A549 (cell line): ENCODE results near the gene TBC1D16. TPM values are rescaled to one million over a fixed set of nuclear protein-coding genes. Genes with fewer than 3 reads are reported as not detected.

Source experiments
- ATAC-seq, 2 experiments: fragments of 200-7000 bp in 1 of 2; fragments of >200 bp in 1 of 2; cut with Nextera tagmentation in 1 of 2; cut with Tn5 transposase in 1 of 2; 3 replicates each; pipeline versions ENCODE4 v1.8.0 to v1.9.1; 2018 to 2020; ENCODE audit warnings: mild to moderate bottlenecking in 1 of 2, moderate library complexity in 1 of 2
- CTCF ChIA-PET: fragments of 300-600 bp; sonication (Branson Sonifier 250); formaldehyde crosslinking; extraction: SDS; loops from one replicate; lab custom pipeline; 2021; ENCODE audit warnings: antibody characterized with exemption, inconsistent platforms; lab: Yijun Ruan, JAX
- POLR2A ChIA-PET: fragments of 350-600 bp; formaldehyde crosslinking; extraction: SDS; loops from one replicate; lab custom pipeline; 2021; ENCODE audit warnings: antibody characterized with exemption, inconsistent platforms; lab: Yijun Ruan, JAX
- DNase-seq, 2 experiments: peaks; one replicate each; pipeline versions ENCODE4 v3.0.0 to v3.0.0-alpha.2; 2011 to 2016; ENCODE audit warnings: low read depth in 1 of 2, low spot score in 1 of 2
- FAIRE-seq: peaks from 2 replicates; lab custom pipeline; 2011; peaks lifted over from hg19 to GRCh38; lab: Jason Lieb, UNC
- H3K27ac ChIP-seq, 2 experiments: fragments of >200 bp; sonication (Bioruptor Twin); formaldehyde crosslinking; 3 replicates each; pipeline ENCODE4 v1.5.1; 2016 to 2017
- H3K4me1 ChIP-seq: fragments of >200 bp; sonication (Bioruptor Twin); formaldehyde crosslinking; 3 replicates; pipeline ENCODE4 v1.6.1; 2016
- H3K4me2 ChIP-seq: fragments of >200 bp; sonication (Bioruptor Twin); formaldehyde crosslinking; 3 replicates; pipeline ENCODE4 v1.6.1; 2016
- H3K4me3 ChIP-seq: fragments of >200 bp; sonication (Bioruptor Twin); formaldehyde crosslinking; 3 replicates; pipeline ENCODE4 v1.5.1; 2016
- H3K9me3 ChIP-seq: fragments of >200 bp; sonication (Bioruptor Twin); formaldehyde crosslinking; 3 replicates; pipeline ENCODE4 v1.6.1; 2016
- BHLHE40 ChIP-seq: IDR thresholded peaks from 2 replicates; pipeline ENCODE4 v1.6.1; 2012; ENCODE audit warnings: low read depth, low read length, inconsistent platforms
- CBX8 ChIP-seq: fragments of 200-600 bp; sonication (generic); IDR thresholded peaks from 2 replicates; pipeline ENCODE4 v1.6.1; 2016
- CEBPB ChIP-seq, 2 experiments: fragments of >200 bp in 1 of 2; sonication (Bioruptor Twin) in 1 of 2; formaldehyde crosslinking in 1 of 2; IDR thresholded peaks; 2 replicates each; pipeline ENCODE4 v1.6.1; 2012 to 2016
- CHD4 ChIP-seq: fragments of 200-600 bp; sonication (generic); IDR thresholded peaks from 2 replicates; pipeline ENCODE4 v1.6.1; 2016; ENCODE audit warnings: antibody characterized with exemption, mild to moderate bottlenecking, borderline replicate concordance
- CTCF ChIP-seq: fragments of >200 bp; sonication (Bioruptor Twin); formaldehyde crosslinking; IDR thresholded peaks from 3 replicates; pipeline ENCODE4 v1.5.1; 2016
- ELK1 ChIP-seq: fragments of 150-350 bp; IDR thresholded peaks from 2 replicates; pipeline ENCODE4 v1.6.1; 2014; ENCODE audit warnings: low read depth, mild to moderate bottlenecking, low read length
- FOSB ChIP-seq: fragments of 250-450 bp; sonication (Bioruptor Pico); IDR thresholded peaks from 2 replicates; pipeline ENCODE4 v1.5.0; 2020; ENCODE audit warnings: mild to moderate bottlenecking, moderate library complexity
- FOSL2 ChIP-seq, 2 experiments: fragments of 450-650 bp in 1 of 2; fragments of >200 bp in 1 of 2; sonication (Bioruptor Twin) in 1 of 2; formaldehyde crosslinking; IDR thresholded peaks; 2 replicates each; pipeline versions ENCODE4 v1.5.0 to v1.6.1; 2016 to 2020; ENCODE audit warnings: mild to moderate bottlenecking in 1 of 2, moderate library complexity in 1 of 2
- FOXS1 ChIP-seq: fragments of 250-450 bp; sonication (Bioruptor Pico); IDR thresholded peaks from 2 replicates; pipeline ENCODE4 v1.5.0; 2020; ENCODE audit warnings: mild to moderate bottlenecking, moderate library complexity
- GATA3 ChIP-seq: IDR thresholded peaks from 2 replicates; pipeline ENCODE4 v1.6.1; 2012; ENCODE audit warnings: borderline replicate concordance
- HES2 ChIP-seq: fragments of >200 bp; sonication (Bioruptor Twin); formaldehyde crosslinking; IDR thresholded peaks from 2 replicates; pipeline ENCODE4 v1.6.1; 2016
- HEYL ChIP-seq: fragments of 250-450 bp; sonication (Bioruptor Pico); IDR thresholded peaks from 2 replicates; pipeline ENCODE4 v1.8.0; 2021; ENCODE audit warnings: mild to moderate bottlenecking, moderate library complexity
- HOXA7 ChIP-seq: fragments of 250-450 bp; sonication (Bioruptor Pico); IDR thresholded peaks from 2 replicates; pipeline ENCODE4 v1.5.0; 2020; ENCODE audit warnings: mild to moderate bottlenecking, moderate library complexity
- MAFK ChIP-seq: fragments of 450-650 bp; IDR thresholded peaks from 2 replicates; pipeline ENCODE4 v1.6.1; 2014; ENCODE audit not compliant: partially characterized antibody
- MAX ChIP-seq: IDR thresholded peaks from 2 replicates; pipeline ENCODE4 v1.6.1; 2012
- NPAS2 ChIP-seq: fragments of 250-450 bp; sonication (Bioruptor Pico); IDR thresholded peaks from 2 replicates; pipeline ENCODE4 v1.8.0; 2022; ENCODE audit warnings: mild to moderate bottlenecking, moderate library complexity, borderline replicate concordance
- PHF8 ChIP-seq: fragments of 200-600 bp; sonication (generic); IDR thresholded peaks from 2 replicates; pipeline ENCODE4 v1.6.1; 2016; ENCODE audit warnings: low read depth, mild to moderate bottlenecking, antibody characterized with exemption, moderate library complexity, borderline replicate concordance
- RNF2 ChIP-seq: fragments of 200-600 bp; sonication (generic); IDR thresholded peaks from 2 replicates; pipeline ENCODE4 v1.6.1; 2016; ENCODE audit warnings: low read depth, mild to moderate bottlenecking, antibody characterized with exemption, moderate library complexity, borderline replicate concordance
- TFCP2L1 ChIP-seq: fragments of 250-450 bp; sonication (Bioruptor Pico); IDR thresholded peaks from 2 replicates; pipeline ENCODE4 v1.5.0; 2021; ENCODE audit warnings: mild to moderate bottlenecking
- USF2 ChIP-seq: fragments of 450-650 bp; IDR thresholded peaks from 2 replicates; pipeline ENCODE4 v1.6.1; 2014; ENCODE audit warnings: antibody characterized with exemption
- ZFP36 ChIP-seq: fragments of 450-650 bp; IDR thresholded peaks from 2 replicates; pipeline ENCODE4 v1.6.1; 2014; ENCODE audit warnings: borderline replicate concordance; ENCODE audit not compliant: partially characterized antibody
- ZSCAN20 ChIP-seq: fragments of 250-450 bp; sonication (Bioruptor Pico); IDR thresholded peaks from 2 replicates; pipeline ENCODE4 v1.8.0; 2022; ENCODE audit warnings: mild to moderate bottlenecking, moderate library complexity
- WGBS: methylation state at CpG from one replicate; pipeline ENCODE4 v1.1.6; 2017; ENCODE audit errors: missing lambda C conversion rate; 5-methylcytosine and 5-hydroxymethylcytosine counted together
- polyA plus RNA-seq, 4 experiments: library from polyadenylated mRNA; depleted of rRNA in 3 of 4; stranded (reverse); fragments of >200 nt; fragmentation: RNase III in 1 of 4; extraction: RNeasy Plus Mini Kit Qiagen cat#74134 plus additional on column Dnase treatment in 1 of 4; gene quantifications; 2 replicates in 3 of 4; 3 replicates in 1 of 4; pipeline ENCODE4 v1.2.3, GENCODE V29; 2011 to 2017

The TBC1D16 gene
- polyA plus RNA-seq, 2 of the 4 experiments (the other 2 are of a cell fraction) = 8.9 to 12.5 TPM

- ATAC-seq (no peak), FAIRE-seq (no peak), DNase-seq (no peak)
- Histone ChIP-seq H3K4me1 (no peaks in the 10 kb centered on the region), H3K4me2 (no peak overlapping the region), H3K9me3 (no peaks in the 10 kb centered on the region), H3K27ac (no peak overlapping the region), H3K4me3 (no peak overlapping the region)
- CTCF ChIA-PET = interaction anchor here (0.6 to 1.3 kb wide), 4 partner anchors 16 to 83 kb away, joined by 3 read pairs; no protein-coding TSS in a partner anchor
- POLR2A ChIA-PET = no interaction called here
- WGBS = 92% methylated on average over 30 of the region's 31 CpGs
- TF ChIP-seq ZSCAN20 (no peak), HEYL (CRISPR knock-in tag) (no peak), CBX8 (no peak), BHLHE40 (no peak), HES2 (no peak), USF2 (no peak), HOXA7 (CRISPR knock-in tag) (no peak), FOSB (no peak), MAFK (no peak), ZFP36 (no peak)
These were observed 88.2 kb downstream of the TBC1D16 start for GRCh38 chr17:79947351-79948031.

- Histone ChIP-seq H3K9me3 (no peaks in the 10 kb centered on the region), H3K4me3 (no peak overlapping the region), H3K27ac (no peak overlapping the region), H3K4me1 (no peaks in the 10 kb centered on the region), H3K4me2 (no peak overlapping the region)
- ChIA-PET CTCF (interaction anchor here (0.8 to 1.0 kb wide), 2 partner anchors 42 to 101 kb away, joined by 3 read pairs; no protein-coding TSS in a partner anchor), POLR2A (no interaction called here)
- DNase-seq (no peak), ATAC-seq (no peak), FAIRE-seq (no peak)
- no peak for TF ChIP-seq CTCF
- WGBS = 89% methylated on average over 22 of the region's 25 CpGs
These were observed 89.1 kb downstream of the TBC1D16 start for GRCh38 chr17:79946352-79947231.

GRCh38 chr17:79945591-79946255, 89.9 kb downstream of the TBC1D16 start:
- FAIRE-seq (no peak), DNase-seq (no peak), ATAC-seq (no peak)
- no peaks in the 10 kb centered on the region for H3K4me1 ChIP-seq
- H3K9me3 ChIP-seq = no peaks in the 10 kb centered on the region
- 87% methylated on average over 25 of the region's 25 CpGs for WGBS
- POLR2A ChIA-PET = no interaction called here
- H3K4me3 ChIP-seq = no peak overlapping the region
- H3K27ac ChIP-seq = no peak overlapping the region
- CTCF ChIA-PET = interaction anchor here (0.5 to 1.0 kb wide), 3 partner anchors 15 to 100 kb away, joined by 3 to 4 read pairs (median 3); no protein-coding TSS in a partner anchor
- no peak overlapping the region for H3K4me2 ChIP-seq
- TF ChIP-seq CEBPB (IDR thresholded peaks at IDR 0.05) = no peak
- no peak for TF ChIP-seq GATA3
- no peak for TF ChIP-seq CBX8
- TF ChIP-seq FOXS1 (CRISPR knock-in tag) = no peak
- no peak for TF ChIP-seq FOSB
- TF ChIP-seq FOSL2 (IDR thresholded peaks at IDR 0.05) = no peak
- no peak for TF ChIP-seq FOSL2 (CRISPR knock-in tag; IDR thresholded peaks at IDR 0.05)
- TF ChIP-seq TFCP2L1 (CRISPR knock-in tag) = no peak
- TF ChIP-seq NPAS2 (CRISPR knock-in tag) = no peak
- no peak for TF ChIP-seq ELK1
- no peak for TF ChIP-seq RNF2
- no peak for TF ChIP-seq CTCF
- no peak for TF ChIP-seq MAX
- no peak for TF ChIP-seq HES2
- no peak for TF ChIP-seq PHF8
- TF ChIP-seq CHD4 = no peak
- no peak for TF ChIP-seq HOXA7 (CRISPR knock-in tag)
